Measurements from ENCODE around the gene TMC1.

TMC1 gene

DNA sequence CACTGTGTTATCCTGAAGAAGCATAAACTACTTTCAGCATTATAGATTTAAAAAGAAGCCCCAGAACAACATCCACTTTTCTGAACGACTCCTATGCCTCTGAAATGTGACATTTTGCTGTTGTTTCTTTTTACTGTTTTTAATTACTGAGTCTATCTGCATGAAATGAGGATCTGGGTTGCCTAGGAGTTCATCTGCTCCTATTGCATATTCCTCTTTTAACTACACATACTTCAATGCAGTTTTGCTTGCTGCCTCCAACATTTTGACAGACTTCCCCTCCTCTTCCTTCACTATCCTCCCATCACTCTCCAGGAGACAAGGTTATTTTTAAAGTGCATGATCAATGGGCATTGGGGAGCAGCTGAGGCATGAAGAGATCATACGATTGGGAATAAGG lies 164.5 kb downstream of the TMC1 start:
- DNase-seq: no peak

DNA sequence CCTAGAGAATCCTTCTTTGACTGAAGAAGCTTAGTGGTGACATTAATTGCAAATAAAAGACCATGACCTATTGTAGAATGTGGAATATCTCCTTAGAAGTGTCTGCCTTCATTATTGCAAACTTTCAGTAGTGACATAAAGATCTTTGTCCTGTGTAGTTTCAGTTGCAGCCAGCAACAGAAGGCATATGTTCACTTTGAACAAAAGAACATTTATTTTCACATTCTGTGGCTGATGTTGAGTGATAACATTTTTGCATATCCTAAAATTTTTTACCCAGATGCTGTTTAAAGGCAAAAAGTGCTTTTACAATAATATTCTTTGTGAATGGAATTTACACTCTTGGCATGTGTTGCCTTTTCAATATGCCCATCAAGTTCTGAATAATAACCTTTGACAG lies 165.9 kb downstream of the TMC1 start:
- DNase-seq: no peak

DNA sequence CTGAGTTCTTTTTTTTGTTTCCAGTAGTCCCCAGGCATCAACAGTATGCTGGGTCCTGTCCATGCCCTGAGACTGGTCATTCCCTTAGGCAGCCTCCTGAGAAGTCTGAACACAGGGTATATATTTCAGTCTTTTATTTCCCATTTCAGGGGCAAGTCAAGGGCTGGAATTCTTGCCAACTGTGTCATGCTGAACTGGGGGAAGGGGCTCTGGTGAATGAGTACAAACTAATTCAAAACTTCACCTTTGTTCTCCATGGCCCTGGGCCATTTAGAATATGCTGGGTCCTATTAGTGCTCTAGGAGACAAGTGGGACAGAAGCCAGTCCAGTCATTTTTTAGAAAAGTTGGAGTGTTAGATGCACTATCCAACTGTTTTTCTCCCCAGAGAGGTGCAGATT lies 170.3 kb downstream of the TMC1 start:
- no peak for DNase-seq

DNA sequence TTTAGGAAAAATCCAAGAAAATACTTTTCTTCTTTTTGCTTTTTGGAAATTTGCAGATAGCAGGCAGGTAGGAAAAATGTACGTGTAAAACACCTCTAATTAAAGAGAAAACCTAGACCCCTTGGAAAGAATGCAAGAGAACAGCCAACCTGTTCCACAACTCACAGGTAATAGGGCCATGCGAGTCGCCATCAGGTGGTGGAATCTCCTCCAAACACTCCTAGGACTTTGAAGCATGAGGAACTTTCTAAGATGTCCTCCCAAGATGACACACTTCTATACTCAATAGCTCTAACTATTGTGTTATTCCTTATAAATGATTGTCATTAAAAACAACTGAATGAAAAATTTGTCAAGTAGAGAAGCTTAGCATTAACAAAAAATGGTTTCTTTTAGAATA lies 174.0 kb downstream of the TMC1 start:
- DNase-seq: no peak

DNA sequence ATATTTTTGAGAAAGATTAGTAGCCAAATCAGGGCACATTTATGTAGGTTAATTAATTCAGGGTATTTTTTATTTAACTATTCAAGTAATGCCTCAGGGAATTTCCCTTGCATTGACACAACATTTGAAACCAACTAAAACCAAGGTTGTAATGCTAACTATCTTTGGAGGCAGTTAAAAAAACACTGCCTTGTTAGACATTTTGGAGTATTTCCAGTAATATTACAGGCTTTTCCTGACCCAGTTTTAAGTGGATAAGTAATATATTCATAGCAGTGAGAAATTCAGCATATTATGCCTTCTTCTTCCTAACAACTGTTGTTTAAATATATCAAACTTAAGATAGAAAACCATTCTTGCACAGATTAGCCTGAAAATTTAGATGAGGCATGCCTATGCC lies 175.1 kb downstream of the TMC1 start:
- DNase-seq: no peak

DNA sequence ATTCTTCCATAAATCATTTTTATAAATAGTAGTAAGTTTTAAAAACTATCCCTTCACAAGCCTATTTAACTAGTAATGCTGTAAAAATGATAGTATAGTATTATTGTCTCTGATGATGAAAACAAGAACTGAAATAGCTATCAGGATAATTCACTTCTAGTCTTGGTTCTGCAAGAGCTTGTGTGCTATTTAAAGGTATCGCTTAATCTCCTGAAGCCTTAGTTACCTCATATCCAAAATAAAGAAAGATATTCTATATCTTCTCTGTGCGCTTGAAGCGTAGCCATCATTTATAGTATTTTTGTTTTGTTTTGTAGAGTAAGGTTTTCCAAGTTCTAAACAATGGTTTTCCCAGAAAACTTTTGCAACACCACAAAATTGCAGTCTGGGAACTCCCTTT lies 180.1 kb downstream of the TMC1 start:
- no peak for DNase-seq

DNA sequence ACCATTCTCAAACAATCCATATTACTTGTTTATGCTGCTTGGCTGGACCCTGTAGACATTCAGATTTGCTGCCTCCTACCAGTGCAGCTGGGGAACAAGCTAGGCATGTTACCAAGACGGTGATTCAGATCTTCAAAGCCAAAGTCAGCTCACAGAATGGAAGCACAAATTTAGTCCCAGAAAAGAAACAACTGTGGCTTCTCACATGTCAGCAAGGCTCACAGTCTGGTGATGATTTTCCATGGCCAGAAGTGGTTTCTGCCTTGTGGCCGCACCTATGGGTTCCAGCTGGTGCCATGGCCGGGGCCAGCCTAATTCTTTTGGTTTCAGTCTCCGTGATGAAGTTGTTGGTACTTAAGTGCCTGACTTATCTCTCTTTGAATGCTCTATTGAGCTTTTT lies 182.2 kb downstream of the TMC1 start:
- no peak for DNase-seq

DNA sequence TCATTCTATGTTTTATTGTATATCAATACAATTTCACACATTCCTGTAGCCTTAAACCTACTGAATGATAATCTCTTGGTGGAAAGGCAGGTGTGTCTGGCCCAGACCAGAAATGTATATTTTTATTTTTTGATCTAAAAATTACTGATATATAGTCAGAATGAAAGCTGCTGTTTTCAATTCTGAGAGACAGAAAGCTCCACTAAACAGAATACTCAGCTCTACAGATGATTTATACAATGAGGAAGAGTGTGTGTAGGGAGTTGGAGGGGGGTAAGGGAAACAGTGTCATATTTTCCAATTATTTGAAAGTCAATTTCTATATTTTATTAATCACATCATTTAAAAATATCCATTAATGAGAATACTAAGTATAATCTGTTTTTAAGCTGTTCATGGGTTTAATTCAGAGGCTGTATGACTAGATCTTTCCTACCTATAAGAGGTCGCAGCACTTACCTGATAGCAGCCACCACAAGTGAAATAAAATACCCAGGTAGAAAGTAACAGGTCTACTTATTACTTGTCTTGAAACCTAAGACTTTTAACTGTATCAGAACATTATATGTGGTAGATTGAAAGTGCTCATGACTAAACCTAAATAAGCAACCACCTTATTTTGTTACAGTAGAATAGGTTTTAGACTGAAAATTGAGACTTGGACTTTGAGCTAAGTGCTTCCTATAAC lies 183.4 kb downstream of the TMC1 start:
- DNase-seq: no peak

DNA sequence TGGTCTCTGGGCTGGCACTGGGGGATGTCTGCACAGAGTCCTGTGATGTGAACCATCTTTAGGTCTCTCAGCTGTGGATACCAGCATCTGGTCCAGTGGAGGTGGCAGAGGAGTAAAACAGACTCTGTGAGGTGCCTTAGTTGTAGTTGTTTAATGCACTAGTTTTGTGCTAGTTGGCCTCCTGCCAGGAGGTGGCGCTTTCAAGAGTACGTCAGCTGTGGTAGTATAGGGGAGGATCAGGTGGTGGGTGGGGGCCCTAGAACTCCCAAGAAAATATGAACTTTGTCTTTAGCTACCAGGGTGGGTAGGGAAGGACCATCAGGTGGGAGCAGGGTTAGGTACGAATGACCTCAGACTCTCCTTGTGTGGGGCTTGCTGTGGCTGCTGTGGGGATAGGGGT lies 197.1 kb downstream of the TMC1 start:
- DNase-seq: no peak

DNA sequence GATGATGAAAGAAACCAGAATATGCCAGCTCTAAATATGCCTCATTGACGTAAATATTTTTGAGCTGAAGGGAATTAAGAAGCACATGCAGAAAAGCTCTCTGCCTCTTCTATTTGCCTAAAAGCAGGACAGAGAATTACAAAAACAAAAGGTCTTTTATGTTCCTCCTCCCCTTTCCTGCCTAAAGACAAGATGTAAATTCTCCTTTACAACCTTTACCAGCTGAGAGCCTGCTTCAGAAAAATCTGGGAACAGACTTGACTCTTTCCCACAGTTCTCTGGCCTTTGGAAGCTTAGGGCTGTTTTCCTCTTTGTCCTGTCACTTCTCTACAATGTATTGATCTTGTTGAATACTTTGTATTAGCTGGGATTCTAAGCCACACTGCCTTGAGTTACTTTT lies 199.7 kb downstream of the TMC1 start:
- no peak for DNase-seq

DNA sequence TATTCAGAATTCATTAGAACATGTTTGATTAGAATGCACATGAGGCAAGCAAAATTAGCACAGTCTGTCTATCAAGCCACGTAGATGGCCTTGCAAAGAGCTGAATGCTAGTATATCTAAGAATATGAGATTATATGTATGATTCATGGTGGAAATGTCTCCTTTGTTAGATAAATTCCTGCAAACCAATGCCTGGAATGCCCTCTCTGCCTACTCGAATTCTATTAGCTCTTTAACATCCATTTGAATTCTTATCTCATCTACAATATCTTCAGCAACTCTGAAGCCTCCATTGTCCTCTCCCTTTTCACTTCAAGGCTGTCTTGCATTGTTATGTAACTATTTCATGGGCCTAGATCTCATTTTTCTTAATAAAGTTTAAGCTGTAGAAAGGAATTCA lies 205.5 kb downstream of the TMC1 start:
- no peak for DNase-seq

DNA sequence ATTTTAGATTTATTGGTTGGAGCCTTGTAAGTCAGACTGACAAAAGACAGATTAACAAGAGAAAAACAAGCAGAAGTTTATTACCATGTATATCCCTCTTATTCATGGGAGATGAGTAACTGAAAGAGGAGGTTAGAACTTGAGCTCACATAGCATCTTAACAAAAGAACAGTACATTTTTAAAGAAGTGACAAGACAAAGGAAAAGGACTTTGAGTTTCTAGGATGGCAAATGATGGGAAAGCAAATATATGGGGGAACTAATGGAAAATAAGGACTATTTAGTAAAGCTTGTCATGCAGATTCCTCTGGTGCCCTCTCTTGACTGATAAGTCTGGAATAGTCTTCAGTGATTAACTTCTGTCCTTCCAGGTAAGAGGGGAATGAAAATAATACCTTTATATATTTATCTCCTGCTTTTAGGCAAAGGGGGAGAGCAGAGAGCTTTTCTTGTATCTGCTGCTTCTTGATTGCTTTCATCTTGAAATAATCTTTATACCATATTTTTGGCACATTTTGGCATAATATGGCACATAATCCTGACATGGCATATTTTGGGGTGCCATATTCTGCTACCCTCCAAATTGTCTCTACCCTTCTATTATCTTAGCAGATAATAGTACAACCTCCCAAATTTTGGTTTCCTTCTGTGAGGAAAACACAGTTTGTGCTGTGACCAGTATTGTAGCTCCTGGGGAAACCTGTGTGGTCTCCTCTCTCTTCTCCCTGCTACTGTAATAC lies 206.8 kb downstream of the TMC1 start:
- DNase-seq: no peak

DNA sequence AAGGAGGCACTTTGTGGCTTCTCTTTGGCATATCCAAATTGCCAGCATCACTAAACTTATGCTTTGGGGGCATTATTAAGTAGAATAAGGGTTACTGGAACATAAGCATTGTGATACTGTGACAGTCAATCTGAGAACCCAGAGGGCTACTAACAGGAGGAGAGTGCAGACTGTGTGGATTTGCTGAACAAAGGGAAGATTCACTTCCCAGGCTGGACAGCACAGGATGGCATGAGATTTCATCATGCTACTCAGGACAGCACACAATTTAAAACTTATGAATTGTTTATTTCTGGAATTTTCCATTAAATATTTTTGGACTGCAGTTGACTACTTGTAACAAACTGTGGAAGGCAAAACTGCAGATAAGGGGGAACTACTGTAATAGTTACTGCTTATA lies 212.5 kb downstream of the TMC1 start:
- DNase-seq: no peak

DNA sequence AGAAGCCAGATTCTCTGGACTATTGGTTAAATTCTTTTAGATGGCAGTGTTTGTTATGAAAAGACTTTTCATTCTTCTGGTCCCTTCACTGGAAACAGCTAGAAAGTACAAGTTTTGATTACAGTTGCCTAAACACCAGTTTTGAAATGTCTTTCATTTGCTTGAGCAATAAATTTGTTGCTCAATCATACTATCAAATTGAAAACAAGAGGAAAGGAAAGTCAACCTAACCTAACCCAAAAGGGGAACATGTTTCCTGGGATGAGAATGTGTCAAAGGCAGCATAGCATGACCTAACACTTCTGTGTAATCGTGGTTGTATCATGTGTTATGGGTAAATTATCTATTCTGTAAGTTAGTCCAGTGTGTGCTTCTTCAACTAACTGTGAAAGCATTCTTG lies 213.2 kb downstream of the TMC1 start:
- DNase-seq: no peak

DNA sequence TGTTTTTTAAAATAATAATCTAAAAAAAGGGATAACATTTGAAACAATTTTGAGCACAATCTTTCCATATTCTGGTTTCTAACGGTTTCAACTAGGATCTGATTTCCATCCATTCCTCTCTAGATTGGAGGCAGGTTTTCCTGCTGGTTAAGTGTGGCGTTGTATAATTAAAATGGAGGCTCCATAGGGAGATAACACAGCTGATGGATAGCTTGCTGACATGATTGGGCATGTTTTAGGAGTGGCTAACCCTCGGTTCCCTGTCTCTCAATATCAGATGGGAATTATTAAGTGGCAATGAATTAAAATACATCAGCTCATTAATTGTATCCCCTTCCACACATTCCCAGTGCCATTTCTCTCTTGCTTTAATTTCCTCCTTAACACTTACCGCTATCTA lies 222.4 kb downstream of the TMC1 start:
- no peak for DNase-seq

DNA sequence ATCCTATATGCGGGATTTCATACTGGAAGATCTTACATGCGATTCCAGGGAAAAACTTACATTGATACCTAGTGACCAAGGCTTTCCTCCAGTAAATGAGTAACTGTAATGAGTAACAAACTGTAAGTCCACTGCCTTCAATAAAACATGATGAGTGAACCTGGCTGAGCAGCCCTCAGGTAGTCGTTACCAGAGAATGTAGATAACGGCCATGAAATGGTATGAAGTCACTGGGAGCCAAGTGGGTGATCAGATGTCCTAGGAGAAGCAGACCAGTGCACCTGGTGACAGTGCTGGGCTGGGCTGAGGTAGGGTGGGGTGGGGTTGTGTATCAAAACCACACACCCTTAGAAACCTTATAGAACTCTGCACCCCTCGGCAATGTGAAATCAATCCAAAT lies 227.9 kb downstream of the TMC1 start:
- no peak for DNase-seq

DNA sequence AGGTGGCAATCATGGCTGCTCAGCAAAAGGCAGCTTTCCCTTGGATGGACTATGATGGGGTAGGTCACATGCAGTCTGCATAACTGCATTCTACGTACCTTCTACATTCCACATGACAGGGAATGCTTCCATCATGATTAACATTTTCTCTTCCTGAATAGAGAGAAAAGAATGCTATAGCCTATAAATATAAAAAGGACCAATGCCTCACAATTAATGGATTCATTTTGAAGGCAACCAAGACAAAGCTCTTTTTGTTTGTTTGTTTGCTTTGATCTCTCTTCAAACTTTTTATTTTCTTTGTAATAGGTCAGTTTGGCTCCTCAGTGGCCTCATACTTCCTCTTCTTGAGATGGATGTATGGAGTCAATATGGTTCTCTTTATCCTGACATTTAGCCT lies 230.1 kb downstream of the TMC1 start:
- DNase-seq: no peak

DNA sequence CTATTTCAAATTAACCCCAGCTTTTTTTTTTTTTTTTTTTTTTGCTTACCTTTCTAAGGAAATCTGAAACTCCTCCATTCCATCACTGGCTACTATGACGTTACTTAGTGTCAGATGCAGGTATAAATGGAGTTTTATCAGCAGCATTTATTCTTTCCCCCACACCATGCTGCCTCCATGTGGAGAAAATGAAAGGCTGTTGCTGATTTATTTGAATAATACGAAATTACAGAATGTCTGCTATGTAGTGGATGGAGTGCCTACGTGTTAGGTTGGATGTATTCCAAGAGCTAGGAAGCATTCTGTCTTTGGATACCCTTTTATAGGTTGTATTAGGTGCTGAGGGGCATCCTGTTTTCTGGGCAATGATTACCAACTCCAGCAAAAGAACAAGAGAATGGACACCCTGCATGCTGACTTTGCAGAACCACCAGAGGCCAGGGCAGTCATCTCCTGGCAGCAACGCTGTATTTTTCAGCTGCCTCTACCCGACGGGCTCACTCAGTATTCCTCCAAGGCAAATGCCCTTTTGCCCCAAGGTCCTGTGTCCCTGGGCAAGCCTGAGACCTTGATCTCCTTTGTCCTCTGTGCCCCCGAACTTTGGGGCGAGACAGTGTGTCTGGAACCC lies 232.0 kb downstream of the TMC1 start:
- no peak for DNase-seq

DNA sequence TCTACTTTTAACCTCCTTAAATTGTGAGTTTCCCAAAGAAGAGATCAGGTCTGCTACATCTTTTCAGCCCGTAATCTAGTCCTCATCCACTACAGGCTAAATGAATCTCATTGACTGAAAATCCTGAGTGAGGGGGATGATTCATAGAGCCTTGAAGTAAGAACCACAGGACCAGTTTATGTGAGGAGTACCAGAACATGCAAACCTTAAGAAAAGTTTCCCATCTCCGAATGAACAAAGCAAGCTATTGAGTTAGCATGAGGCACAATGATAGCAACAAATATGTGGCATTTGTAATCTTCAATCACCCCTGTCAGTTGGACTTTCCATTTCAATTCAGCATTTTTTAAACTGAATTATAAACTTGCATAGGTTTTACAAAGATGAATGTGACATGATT lies 234.4 kb downstream of the TMC1 start:
- no peak for DNase-seq

DNA sequence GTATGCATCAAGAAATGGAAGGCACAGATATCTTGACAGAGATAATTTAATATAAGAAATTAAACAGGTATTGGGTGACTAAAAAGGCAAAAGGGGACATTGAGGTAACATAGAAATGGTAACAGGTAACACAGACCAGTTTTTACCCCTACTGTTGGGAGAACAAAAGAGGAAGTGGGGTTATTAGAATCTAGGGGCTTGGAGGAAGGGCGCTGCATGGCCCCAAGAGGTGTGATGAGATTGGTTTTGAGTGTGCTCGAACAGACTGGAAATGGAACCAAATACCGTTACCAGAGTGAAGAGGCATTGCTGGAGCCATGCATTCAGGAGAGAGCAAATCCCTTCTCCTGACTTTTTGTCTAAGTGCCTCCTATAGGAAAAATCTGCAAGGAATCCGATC lies 237.5 kb downstream of the TMC1 start:
- no peak for DNase-seq

DNA sequence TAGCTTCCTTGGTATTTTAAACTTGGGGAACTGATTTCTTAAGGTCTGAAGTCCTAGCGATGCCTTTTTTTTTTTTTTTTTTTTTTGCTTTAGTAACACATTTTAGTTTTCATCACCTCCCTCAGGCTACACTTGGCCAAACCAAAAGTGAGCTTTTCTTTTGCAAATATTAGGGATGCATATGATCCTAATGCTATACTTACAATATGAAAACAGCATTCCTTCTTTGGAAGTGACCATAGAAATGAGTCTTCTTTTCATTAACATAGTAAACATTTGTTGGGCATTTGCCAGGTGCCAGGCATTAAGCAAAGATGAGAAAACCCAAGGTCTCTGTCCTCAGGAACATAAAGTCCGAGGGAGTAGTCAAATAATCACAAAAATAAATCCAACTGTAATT lies 241.6 kb downstream of the TMC1 start:
- no peak for DNase-seq

DNA sequence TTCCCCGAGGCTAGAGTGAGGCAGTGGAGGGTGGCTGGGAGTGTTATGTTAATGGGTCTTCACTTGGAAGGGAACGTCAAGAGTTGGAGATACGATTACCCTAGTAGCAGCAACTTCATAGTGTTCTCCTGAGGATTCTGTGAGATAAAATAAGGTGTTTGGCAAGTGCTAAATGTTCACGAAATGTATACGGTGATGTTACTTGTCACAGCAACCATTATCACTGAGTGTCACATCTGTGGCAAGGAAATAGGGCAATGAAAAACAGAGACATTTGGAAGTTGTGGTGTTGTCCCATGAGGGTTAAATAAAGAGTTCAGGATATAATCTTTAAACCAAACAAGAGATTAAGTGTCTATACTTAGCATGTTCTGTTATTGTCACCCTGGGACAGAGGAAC lies 248.1 kb downstream of the TMC1 start:
- no peak for DNase-seq

DNA sequence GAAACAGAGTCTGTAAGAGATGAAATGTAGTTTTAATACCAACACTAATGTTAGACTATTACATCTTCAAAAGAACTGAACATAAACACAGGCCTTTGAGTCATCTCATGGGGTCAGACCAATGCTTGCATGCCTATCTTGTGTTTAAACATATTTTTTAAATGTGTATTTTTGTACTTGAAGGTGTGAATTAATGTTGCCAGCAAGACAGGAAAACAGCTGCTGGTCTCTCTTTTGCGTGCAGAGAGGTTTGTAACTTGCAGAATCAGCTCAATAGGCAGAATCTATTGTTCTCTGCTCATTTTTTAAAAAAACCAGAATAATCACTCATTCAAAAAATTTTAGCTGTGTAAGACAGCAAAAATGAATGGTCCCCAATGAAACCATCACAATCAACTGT lies 251.3 kb downstream of the TMC1 start:
- DNase-seq: no peak

DNA sequence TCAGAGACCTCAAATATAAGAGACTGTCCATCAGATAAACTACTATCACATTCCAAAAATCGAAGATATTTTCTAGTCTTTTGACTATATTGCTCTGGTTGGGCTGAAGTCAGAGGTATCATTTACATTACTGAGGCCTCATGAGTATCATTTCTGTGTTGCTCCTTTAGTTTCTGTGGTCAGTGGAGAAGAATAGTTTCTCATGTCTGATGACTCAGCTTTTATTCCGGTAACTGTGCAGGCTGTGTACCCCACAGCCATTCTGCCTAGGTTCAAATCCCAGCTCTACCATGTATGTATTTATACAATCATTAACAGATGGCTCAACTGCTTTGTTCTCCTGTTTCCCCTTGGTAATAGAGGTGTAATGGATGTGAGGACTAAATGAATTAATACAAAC lies 252.2 kb downstream of the TMC1 start:
- DNase-seq: no peak

DNA sequence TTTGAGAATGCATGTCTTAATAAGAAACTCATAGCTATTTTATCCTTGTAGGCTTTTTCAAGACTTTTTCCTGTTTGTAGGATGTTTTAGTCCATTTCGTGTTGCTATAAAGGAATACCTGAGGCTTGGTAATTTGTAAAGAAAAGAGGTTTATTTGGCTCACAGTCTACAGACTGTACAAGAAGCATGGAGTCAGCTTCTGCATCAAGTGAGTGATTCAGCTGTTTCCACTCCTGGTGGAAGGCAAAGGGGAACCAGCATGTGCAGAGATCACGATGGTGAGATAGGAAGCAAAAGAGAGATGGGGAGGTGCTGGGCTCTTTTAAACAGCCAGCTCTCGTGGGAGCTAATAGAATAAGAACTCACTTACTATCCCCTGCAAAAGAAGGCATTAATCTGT lies 254.2 kb downstream of the TMC1 start:
- no peak for DNase-seq

All from SW 1271 (cell line).